GM18867 (cell line): Measurements from ENCODE around the gene TMEM63A.
"Not testable (repeated sequence)": the region's sequence is repeated elsewhere in the genome, so short reads cannot be mapped to it uniquely, and the experiment has no call there.

Experiments
- ATAC-seq: cut with Tn5 transposase; IDR thresholded peaks from one replicate; pipeline ENCODE4 v1.9.1; 2021; ENCODE audit warnings: mild to moderate bottlenecking, moderate library complexity; ENCODE audit not compliant: unreplicated experiment

The TMEM63A gene

DNA sequence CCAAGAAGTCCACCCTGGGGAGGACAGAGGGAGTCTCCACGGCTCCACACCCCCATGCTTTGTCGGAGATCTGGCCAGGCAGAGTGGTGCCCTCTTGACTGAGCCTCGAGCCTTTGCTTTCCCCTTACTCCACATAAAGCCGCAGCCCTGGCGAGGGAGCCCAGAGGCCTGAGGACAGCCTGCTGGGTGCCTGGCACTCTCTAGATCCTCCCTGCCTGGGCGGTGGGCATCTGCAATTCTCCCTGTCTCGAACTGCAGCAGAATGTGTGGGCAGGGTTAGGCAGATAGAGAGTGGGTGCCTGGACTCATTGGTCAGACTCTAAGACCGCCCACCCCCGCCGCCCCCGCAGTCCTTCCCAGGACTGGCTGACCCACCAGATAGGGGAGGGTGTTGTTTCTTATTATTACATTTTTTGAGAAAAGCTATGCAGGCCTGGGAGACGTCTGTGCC is 58.3 kb downstream of the TMEM63A start:
- no peak for ATAC-seq

DNA sequence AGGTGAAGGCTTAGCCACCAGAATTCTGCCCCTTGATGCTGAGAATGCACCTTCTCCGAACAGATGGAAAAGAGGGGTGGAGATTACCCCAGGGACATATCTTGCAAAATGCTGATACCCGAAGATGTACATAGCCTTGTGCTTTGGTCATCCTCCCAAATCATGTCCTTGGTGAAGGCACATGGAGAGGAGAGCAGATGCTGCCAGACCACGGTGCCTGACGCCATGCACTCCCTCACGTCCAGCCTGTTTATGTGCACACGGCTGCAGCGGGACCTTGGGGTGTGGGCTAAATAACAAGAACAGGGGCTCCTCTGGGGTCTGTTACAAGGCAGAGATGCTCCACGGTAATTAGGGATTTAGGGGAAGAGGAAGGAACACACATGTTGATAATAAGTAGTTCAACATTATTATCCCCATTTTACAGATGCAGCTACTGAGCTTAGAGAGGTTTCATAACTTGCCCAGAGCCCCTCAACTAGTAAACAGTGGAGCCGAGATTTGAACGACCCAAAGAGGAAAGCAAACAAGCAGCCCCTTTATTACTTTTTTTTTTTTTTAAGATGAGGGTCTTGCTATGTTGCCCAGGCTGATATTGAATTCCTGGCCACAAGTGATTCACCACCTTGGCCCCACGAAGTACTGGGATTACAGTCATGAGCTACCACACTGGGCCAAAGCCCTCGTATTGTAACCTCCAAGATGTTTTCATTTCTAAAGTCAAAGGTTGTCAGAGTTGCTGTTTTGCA is 59.4 kb downstream of the TMEM63A start:
- no peak for ATAC-seq

DNA sequence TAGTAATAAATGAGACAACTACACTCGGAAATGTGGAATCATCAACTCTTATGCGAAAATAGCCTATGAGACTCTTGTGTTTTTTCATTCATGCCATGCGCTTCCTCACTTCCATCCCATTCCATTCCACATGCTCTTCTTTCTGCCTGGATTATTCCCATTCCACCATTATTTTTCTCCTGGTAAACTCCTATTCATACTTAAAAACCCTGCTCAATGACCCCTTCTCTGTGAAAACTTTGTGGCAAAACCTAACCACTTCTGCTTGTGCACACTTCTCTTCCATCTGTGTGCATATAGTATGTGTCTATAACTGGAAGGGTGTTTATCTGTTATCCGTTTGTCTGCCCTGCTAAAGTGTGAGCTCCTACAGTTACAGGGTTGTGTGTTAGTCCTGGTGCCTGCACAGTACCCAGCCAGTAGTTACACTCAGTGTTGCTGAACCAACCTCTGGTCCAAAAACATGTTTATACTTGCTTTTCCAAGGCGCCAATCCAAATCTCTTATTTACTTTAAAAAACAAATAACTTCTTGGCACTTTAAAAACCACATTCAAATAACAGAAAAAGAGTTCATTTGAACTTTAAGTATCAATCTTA is 61.6 kb downstream of the TMEM63A start:
- no peak for ATAC-seq

DNA sequence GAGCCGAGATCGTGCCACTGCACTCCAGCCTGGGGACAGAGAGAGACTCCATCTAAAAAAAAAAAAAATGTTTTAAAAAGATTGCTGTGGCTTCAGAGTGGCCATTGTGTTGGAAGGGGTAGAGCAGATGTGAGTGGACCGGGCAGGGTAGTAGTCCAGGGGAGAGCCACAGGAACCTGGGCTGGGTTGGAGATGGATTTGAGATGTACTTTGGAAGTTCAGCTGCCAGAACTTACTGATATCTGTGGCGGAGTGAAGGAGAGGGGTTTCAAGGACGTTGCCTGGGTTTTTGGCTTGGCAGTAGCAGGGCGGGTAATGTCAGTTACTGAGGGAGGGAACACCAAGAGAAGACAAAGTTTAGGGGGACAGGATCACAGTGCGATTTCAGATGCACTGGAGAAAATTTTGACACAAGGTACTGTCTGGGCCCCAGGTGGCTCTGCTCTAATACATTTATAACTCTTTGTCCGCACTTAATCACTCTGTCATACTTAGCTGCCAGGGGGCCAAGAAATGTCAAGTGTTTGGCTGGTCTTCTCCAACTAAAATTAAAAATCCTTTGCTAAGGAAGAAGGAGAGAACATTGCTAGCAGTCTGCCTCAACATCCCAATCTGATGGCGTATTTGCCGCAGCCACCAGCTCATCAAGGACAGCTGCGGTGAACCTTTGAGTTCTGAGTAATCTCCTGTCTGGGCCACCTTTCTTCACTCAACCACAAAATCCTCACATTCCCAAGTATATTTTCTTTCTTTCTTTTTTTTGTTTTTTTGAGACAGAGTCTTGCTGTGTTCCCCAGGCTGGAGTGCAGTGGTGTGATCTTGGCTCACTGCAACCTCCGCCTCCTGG is 62.6 kb downstream of the TMEM63A start:
- no peak for ATAC-seq

DNA sequence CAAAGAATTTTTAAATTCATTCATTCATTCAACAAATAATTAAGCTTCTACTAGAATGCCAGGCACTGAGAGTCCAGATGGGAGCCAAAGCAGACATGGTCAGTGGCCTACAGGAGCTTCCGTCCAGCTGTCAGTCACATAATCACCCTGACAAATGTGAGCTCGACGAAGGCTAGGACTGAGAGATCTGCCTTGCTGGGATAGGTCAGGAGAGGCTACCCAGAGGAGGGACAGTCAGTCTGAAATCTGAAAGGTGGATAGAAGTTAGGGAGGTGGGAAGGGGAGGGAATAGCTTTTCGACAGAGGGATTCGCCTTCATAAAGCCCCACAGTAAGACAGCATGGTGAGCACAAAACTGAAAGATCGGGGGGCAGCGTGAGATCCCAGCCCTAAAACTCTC is 64.0 kb downstream of the TMEM63A start:
- ATAC-seq, result no peak

DNA sequence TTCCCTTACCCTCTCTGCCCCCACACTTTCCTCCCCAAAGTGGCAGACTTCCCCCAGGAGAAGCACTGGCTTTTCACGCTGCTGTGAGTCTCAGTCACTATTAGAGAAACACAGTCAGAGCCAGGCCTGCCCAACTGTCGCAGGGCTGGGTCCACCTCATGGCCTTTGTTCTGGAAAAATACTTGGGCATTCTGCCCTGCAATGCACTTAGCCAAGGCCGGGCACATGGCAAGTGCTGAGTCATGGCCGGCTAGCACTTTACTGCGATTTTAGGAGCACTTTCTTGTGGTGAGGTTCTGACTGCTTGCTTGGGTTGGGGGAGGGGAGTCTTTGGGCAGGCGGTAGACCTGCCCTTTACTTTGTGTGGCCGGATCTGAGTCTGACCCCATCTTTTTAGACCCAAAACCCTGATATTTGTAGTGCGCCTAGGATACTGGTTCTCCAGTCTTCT is 64.5 kb downstream of the TMEM63A start:
- no peak for ATAC-seq

DNA sequence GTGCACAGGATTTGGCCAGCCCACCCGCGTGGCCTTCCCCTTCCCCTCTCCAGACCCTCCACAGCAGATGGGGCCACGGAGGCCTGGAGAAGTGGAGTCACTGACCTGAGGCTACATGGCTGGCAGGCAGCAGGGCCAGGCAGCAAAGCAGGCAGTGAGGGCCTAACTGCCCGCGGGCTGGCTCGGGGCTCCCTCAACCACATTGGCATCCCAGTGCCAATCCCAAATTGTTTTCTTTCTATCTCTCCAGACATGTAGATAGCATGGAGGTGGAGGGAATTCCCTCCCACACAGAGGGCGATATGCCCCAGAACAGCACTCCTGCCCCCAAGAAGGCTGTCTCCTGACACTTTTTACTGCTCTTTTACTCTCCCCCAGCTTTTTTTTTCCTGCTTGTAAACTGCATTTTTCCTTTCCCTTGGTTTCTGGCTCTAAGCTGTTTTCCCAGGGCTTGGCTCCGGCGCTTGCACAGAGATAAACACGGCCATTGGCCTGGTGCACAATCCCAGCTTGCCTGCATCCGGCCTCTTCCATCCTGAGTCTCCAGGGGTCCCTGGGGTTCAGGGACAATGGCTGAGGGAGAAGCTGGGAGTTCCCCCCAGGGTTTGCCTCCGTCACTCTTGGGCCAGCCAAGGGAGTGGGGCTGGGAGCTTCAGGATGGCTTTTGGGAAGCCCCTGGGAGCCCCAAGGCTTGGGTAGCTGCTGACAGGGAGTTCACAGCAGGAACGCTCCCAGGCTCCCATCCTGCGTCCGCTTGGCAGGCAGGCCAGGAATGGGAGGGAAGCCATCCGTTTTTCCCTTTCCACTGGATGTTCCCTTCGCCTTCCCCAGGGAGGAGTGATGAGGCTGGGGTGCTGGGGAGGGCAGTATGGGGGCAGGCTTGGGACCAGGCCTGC is 65.3 kb downstream of the TMEM63A start:
- no peak for ATAC-seq

DNA sequence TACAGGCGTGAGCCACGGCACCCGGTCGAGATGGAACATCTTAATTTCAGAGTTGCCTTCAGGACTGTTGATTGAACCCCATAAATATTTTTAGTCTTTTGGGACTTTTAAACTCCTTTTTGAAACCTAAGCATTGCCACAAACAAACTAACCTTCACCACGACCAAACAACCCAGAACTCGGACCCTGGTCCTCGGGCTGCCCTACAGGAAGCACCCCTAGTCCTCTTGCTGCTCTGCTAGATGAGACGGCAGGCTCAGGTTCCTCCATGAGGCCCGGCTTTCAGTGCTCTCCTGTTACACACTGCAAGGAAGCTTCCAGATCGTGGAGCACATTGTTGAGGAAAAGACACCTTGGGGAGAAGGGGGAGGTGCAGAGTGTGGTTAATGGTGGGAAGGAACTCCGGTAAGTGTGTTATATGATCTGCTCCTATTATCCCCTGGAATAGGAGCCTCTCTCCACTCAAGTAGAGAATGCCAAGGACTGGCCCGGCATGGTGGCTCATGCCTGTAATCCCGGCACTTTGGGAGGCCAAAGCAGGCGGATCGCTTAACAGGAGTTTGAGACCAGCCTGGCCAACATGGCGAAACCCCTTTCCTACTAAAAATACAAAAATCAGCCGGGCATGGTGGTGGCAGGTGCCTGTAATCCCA is 66.5 kb downstream of the TMEM63A start:
- no peak for ATAC-seq

DNA sequence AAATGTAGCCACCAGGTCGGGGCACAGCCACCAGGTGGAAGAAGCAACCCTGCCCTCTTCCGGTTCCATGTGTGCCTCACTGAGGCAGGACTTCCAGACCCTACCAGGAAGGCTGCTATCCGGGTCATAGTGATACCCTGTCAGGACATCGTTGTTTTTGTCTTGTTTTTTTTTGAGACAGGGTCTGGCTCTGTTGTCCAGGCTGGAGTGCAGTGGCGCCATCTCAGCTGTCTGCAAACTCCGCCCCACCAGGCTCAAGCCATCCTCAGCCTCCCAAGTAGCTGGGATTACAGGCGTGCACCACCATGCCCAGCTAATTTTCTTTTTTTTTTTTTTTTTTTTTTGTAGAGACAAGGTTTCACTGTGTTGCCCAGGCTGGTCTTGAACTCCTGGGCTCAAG is 67.1 kb downstream of the TMEM63A start:
- ATAC-seq, result not testable (repeated sequence)

DNA sequence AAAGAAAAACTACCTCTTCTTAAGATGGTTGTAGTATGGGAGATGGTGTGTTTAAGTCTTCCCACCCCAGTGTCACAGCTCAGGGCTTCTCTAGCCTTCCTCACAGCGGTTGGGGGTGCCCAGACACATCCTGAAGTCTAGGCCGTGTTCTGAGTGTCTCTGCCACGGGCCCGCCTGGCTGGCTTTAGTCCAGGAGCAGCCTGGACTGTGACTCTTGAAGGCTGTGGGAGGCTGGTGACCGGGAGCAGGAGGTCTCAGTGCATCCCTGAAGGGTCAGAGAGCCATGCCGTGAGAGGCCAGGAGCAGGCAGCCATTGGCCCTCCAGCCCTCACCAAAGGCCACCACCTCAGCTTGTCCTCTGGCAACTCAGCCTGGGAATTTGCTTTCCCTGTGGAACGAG is 67.8 kb downstream of the TMEM63A start:
- no peak for ATAC-seq

DNA sequence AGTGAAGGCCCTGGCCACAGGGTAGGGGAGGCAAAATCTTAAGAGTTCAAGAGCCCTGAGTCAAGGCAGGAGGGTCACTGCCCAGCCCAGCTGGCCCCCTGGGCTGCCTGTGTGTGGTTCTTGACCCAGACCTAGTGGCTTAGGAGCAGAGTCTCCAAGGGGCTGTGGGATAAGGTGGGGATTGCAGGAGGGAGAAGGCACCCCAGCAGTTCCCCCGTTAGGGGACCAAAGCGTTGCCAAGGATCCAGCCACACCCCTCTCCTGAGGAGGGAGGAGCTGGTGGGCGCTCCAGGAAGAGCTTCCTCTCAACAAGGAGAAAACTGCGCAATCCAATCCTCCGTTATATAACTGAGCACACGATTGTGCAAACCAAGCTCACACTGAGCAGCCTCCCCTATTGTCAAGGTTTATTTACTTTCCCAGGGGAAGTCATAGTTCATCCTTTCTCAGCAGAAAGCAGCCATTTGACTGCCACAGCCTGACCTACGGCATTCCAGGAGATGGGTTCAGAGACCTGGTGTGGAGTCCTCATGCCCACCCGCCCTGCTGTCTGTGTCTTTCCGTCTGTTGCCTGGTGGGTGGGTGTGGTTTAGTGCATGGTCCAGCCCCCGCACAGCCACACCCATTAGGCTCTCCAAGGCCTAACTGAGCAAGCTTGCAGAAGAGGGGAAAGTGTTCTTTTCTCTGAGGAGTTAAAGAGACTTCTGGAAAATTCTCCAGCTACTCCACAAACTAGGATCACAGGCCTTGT is 68.8 kb downstream of the TMEM63A start:
- ATAC-seq, result no peak

DNA sequence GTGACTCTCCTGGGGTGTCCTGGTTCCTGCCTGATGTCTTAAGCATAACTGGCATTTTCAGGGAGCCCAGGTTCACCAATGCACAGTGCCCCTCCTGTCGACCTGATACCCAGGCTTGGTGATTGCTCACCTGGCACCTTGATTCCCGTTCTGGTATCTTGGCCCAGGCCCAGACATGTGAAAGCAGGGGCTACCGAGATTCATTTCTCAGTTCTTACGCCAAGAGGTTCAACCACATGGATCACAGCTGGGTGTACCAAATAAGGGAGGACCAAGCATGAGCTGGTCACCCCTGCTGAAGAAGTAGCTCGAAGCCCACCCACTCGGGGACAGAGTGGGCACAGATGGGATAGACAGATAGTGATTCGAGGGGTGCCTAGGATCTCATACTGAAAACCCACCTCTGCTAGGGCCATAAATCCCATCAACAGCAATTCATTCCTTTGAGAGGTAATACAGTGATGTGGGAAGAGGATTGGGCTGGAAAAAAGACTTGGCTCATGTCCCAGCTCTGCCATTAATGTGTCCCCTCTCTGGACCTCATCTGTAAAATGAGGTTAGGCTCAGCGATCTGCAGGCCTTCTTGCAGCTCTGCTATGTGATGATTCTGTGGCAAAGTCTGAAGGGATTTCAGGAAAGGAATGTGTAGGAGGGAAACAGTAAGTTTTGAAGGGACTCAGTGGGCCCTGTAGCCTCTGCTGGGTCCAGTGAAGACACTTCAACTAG is 69.5 kb downstream of the TMEM63A start:
- no peak for ATAC-seq

DNA sequence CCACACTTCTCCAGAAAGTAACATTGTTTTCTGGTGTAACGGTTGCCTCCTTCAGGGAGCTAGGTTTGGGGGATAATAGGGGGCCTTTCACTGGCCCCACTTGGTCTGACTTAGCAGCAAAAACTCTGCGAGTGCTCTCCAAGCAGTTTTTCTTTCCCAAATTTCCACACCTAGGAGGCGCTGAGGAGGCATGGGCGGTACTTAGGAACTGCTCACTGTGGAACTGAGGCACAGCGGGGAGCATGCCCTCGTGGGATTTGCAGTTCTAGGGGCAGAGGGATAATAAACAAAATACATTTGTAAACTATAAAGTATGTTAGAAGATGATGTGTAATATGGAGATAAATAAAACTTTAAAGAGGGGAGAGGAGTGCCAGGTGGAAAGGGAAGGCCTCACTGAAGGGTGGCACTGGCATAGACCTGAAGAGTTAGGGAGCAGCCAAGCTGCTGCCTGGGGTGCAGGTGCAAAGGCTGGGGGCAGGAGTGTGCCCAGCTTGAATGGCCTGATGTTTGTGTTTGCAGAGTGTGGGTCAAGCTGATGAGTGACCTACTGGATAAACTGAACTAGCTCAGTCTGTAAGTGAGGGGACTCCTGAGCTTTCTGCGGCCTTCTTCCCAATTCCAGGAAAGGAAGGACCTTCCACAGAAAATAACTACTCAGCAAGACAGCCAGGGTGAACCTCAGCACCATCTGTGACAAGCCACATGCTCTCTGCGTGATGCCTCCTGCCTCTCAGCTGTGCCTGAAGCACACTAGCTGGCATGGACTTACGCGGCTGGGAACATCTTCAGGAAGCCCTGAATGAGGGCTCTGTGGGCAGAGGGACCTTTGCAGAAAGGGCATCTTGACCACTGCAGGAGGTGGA is 70.3 kb downstream of the TMEM63A start:
- ATAC-seq, result no peak

DNA sequence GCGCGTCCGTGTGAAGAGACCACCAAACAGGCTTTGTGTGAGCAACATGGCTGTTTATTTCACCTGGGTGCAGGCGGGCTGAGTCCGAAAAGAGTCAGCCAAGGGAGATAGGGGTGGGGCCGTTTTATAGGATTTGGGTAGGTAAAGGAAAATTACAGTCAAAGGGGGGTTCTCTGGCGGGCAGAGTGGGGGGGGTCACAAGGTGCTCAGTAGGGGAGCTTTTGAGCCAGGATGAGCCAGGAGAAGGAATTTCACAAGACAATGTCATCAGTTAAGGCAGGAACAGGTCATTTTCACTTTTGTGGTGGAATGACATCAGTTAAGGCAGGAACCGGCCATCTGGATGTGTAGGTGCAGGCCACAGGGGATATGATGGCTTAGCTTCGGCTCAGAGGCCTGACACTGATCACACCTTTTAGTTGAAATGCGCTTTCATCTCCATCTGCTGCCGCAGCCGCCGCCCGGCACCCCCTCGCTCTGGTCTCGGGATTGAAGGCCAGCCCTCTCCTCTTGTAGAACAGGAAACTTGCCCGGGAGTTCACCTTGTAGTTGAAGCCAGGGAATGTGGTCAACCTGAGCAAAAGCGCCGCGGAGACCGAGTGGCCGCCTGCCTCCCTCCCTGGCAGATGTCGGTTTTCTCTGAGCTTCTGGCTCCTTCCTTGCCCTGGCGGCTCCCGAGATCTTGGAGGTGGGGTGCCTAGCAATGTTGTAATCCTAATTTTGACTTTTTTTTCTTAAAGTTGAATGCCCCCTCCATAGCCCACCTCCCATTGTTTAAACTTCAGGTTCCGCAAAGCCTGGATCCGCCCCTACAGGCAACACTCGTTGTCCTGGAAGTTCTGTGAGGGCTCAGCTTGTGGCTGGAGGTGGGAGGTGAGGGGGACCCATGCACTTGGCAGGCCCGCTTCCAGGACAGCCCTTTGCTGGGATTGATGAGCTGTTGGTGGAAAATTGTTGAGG is 71.3 kb downstream of the TMEM63A start:
- not testable (repeated sequence) for ATAC-seq

DNA sequence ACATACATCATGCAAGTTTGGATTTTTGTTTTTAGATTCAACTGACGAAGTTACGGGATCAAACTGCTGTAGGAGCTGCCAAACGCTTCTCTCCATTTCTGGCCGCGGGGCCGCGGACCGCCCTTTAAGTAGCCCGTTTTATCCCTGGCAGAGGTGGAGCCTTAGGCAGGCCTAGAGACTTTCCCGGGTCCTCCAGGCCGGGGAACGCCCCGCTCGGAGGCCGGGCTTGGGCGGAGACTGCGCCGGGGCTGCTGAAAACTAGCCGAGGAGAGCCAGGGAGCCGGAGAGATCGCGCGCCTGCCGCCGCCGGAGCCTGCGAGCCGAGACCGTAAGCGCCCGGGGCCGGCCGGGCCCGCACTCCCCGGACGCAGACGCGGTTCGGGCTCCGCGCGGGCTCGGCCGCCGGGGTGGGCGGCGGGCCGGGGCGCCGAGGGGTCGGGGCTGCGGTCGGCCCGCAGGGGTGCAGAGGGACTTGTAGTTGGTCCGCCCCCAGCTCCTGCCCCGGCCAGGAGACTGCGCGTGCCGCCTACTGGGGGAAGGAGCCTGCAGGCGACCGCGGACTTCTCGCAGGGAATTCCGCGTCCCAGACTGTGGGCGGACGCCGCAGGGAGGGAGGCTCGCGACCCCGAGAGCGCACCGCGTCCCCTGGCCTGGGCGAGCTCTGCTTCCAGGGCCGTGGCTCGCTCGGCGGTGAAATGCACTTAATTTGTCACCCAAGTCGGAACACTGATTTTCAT is 72.2 kb downstream of the TMEM63A start, which contains the start of gene EPHX1:
TSS of gene EPHX1 (plus strand) at position 283 of the 737 bp plus-strand sequence. CDS start 18,606 bp downstream, outside the sequence.
- peak; percentile 96 for ATAC-seq

DNA sequence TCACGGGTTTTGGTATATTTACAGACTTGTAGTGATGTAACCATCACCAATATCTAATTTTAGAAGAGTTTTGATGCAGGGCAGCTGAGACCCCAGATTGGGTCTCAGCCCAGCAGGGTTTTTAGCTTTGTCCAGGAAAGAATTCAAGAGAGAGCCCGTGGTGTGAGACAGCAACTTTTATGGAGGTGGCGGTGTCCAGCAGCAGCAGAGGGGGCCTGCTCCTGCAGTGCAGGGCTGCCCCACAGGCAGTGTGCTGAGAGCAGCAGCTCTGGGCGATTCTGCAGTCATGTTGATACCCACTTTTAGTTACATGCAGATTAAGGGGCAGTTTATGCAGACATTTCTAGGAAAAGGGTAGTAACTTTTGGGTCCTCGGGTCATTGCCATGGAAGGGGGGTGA is 74.0 kb downstream of the TMEM63A start:
- no peak for ATAC-seq
